SH-SY5Y (cell line): Measurements from ENCODE around the gene EFCAB12.

Experiments used
- GATA2 ChIP-seq: IDR thresholded peaks from 2 replicates; pipeline ENCODE4 v1.6.1; 2011; ENCODE audit warnings: mild to moderate bottlenecking, low read depth, low read length
- GATA3 ChIP-seq: IDR thresholded peaks from 2 replicates; pipeline ENCODE4 v1.6.1; 2011; ENCODE audit warnings: low read depth, mild to moderate bottlenecking, low read length, moderate library complexity

- TF ChIP-seq GATA2 = no peak
- no peak for TF ChIP-seq GATA3
Observed at GRCh38 chr3:129356756-129357425, 71.5 kb downstream of the EFCAB12 start.
